HL-60/S4 (cell line): ENCODE data around the gene CDH12.

Experiments
- in situ Hi-C: fragments of 300-500 bp; cut with MboI; formaldehyde crosslinking; loops from 2 replicates; pipeline ENCODE4 v1.14.3; 2022; ENCODE audit warnings: low sequenced_read_pairs

CDH12 gene

GRCh38 chr5:21783074-21783679, 1070.0 kb downstream of the CDH12 start:
- in situ Hi-C loops: no loop called here

DNA sequence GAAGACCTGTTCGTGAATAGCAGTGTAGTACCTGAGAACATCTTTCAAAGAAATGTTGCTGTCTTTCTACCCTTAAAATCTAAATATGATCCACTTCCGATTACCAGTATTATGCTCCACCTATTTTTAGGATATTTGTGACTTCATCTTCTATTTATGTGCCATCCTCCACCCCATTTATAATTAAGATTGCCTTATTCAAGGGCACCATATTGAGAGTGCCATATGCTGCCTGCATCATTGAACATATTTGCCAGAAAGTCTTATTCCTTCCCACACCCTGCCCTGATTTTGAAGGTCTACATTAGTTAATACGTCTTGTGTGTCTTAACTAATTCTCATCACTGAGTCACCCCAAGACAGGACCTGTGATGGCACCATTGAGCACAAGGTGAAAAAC, 1076.7 kb downstream of the CDH12 start:
- in situ Hi-C loops: no loop called here

GRCh38 chr5:21774801-21775200, 1078.3 kb downstream of the CDH12 start:
- in situ Hi-C loops: no loop called here

GRCh38 chr5:21774281-21774680, 1078.9 kb downstream of the CDH12 start:
- in situ Hi-C loops: no loop called here

DNA sequence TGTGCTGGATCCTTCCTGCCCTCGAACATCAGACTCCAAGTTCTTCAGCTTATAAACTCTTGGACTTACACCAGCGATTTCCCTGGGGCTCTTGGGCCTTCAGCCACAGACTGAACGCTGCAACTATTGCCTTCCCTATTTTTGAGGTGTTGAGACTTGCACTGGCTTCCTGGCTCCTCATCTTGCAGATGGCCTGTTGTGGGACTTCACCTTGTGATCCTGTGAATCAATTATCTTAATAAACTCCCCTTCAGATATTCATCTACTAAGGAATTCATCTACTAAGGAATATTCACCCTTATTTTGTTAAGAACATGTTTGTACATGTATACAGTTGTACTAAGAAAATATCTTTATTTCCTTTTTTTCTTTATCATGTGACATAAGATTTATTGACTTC, 1079.7 kb downstream of the CDH12 start:
- in situ Hi-C loops: no loop called here

DNA sequence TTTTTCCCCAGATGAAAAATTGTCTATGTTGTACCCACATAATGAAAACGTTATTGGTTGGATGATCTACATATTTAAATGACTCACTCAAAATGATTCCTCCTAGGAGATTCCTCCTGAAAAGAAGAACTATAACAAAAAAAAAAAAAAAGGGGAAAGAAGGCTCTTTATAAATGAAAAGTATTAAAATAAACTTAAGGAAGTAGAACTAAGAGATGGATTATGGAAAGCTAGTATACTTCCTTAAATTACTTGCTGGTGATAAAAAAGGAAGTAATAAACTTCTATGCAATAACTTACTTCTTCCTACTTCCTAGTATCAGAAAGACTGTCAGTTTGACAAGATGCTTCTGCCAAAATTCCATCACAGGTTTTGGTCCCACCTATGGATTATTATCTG, 1087.7 kb downstream of the CDH12 start:
- in situ Hi-C loops: no loop called here

DNA sequence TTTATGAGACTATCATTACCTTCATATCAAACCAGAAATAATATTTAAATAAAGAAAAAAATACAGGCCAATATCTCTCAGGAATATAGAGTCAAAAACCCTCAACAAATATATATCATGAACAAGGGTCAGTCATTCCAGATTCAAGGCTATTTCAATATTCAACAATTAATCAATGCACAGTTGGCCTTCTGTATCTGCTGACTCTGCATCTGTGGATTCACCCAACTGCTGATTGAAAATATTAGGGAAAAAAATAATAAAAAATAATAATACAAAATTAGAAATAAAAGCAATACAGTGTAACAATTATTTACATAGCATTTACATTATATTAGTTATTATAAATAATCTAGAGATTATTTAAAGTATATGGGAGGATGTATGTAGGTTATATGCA, 1114.0 kb downstream of the CDH12 start:
- in situ Hi-C loops: no loop called here

DNA sequence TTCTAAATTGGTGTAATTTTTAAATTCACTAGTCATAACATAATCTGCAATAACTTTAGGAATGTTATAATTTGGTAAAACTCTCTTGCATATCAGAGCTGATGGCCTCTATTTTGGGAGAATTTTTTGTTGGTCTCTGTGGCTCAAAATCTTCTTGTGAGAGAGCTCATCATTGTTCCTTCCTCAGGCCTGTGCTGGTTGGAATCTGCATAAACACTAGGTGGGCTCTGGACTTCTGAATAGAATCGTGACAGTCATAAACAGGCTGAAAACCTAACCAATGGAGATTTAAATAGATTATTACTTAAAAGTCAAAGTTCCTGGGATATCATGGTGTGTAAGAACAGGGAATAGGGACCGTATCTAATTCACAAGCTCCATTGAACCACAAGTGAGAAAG, 1129.6 kb downstream of the CDH12 start:
- in situ Hi-C loops: no loop called here

DNA sequence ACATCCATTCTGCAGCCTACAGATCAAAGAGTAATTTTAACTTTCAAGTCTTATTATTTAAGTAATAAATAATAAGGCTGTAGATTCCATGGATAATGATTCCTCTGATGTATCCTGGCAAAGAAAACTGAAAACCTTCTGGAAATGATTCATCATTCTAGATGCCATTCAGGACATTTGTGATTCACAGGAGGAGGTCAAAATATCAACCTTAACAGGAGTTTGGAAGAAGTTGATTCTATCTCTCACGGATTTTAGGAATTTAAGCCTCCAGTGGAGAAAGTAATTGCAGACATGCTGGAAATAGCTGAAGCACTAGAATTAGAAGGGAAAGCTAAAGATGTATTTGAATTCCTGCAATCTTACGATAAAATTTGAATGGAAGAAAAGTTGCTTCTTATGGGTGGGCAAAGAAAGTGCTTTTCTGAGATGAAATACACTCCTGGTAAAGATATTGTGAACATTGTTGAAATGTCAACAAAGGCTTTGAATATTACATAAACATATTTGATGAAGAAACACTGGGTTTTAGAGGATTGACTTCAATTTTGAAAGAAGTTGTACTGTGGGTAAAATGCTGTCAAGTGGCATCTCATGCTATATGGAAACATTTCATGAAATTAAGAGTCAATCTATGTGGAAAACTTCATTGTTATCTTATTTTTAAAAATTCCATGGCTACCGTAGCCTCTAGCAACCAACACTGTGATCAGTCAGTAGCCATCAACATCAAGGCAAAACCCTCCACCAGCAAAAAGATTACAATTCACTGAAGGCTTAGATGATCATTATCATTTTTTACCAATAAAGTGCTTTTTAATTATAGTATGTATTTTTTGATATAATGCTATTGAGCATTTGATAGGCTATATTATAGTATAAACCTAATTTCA, 1141.0 kb downstream of the CDH12 start:
- in situ Hi-C loops: no loop called here

DNA sequence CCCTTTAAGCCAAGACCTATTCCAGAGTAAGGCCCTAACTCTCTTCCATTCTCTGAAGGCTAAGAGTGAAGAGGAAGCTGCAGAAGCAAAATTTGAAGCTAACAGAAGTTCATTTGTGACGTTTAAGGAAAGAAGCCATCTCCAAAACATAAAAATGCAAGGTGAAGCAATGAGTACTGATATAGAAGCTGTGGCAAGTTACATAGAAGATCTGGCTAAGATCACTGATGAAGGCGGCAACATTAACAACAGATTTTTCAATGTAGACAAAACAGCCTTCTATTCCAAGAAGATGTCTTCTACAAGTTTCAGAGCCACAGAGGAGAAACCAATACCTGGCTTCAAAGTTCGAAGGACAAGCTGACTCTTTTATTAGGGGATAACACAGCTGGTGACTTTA, 1143.4 kb downstream of the CDH12 start:
- in situ Hi-C loops: no loop called here

DNA sequence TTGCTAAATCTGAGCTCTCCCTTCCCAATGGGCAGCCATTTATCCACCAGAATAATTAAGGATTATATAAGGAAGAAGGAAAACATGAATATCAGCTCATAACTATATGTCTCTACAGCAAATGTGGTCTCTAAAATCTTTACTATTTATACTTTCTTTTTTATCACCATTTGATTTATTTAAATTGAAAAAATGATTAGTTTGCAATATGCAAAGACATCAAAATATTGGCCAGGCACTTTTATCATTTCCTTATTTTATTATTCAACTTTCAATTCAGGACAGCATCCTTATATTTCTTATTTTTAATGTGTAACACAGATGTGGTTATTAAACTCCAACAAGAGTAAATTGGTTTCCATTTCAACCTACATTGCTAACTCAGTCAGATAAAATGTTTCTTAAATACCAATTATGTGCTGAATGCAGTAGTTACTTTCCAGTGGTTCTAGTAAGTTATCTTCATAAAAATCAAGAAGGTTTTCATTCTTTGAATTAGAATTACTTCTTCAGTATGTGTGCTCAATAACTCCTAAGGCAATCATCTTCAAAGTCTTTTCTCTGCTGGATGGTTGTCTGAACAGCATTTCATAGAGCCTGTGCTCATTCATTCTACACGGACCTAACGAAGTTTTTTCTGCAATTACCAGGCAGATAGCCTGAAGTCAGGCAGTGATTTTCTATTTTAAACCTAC, 1148.0 kb downstream of the CDH12 start:
- in situ Hi-C loops: no loop called here

DNA sequence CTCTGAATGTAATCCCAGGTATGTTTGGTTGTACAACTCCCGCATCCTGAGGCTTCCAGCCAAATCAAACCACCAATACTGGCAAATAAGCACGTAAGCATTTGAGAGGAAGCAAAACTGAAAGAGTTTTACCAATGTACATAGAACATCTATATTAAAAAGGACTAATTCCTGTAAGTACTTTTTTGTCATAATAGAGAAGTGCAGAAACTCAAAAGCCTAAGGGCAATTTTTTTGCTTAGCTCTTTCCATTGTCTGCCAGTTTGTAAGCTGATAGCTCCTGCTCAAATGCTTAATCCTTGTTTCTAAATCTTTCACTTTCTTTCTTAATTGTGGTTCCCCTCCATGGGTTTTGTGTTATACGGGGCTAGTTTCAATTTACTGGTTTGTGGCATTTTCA, 1151.8 kb downstream of the CDH12 start:
- in situ Hi-C loops: no loop called here
